Cardiac atrium fibroblast (primary cell): ENCODE results near the gene MORN2. TPM values are rescaled to one million over a fixed set of nuclear protein-coding genes. Genes with fewer than 3 reads are reported as not detected.

Experiments used
- total RNA-seq: library from RNA; depleted of rRNA; stranded (reverse); fragments of >200 nt; gene quantifications from 2 replicates; pipeline ENCODE4 v1.2.3, GENCODE V29; 2015

The MORN2 gene
- total RNA-seq: 22.0 and 27.5 TPM in 2 replicates

GRCh38 chr2:38875576-38876367 lies at the start of gene MORN2, which contains the start of gene DHX57:
Gene MORN2, plus strand, starts transcription at chr2:38875976.
Gene DHX57, minus strand, starts transcription at chr2:38875934. Its CDS starts 7,529 bp downstream, at chr2:38868405.

GRCh38 chr2:38889575-38889974 lies 13.8 kb downstream of the MORN2 start, which contains the start of gene ARHGEF33:
Gene ARHGEF33, plus strand, starts transcription at chr2:38889875. Its CDS starts 29,573 bp downstream, at chr2:38919448.

Other genes starting within 250 kb of the MORN2 start
- gene GALM, start 209.9 kb upstream of the MORN2 start, total RNA-seq: 9.2 and 15.5 TPM in 2 replicates
- 68.7 and 94.6 TPM in 2 replicates for gene SRSF7, start 124.6 kb upstream of the MORN2 start, total RNA-seq
- gene GEMIN6, start 97.8 kb upstream of the MORN2 start, total RNA-seq: 3.2 and 4.2 TPM in 2 replicates
- gene DHX57, start within 50 bp of the MORN2 start, total RNA-seq: 6.7 and 11.5 TPM in 2 replicates
- 0.18 and 0.32 TPM in 2 replicates for gene ARHGEF33, start 13.9 kb downstream of the MORN2 start, total RNA-seq
- gene SOS1, start 245.1 kb downstream of the MORN2 start, total RNA-seq: 25.6 and 28.5 TPM in 2 replicates